Measurements from ENCODE around the gene TAF11L6.

DNA sequence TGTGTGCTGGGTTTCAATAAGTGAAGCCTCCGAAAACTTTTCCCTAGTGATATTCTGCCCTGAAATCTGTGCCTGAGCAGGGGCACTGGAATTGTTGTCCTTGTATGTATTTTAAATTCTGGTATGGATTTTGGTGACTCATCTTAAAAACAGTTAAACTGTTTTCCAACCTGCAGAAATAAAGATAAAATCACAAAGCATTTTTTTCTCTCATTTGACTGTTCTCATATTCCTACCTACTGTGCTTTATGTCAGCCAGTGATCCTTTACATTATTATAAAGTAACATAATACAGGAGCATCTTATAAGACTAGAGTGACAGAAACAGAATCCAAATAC, 41.3 kb upstream of the TAF11L6 start:
- TF ChIP-seq GATA3 (IDR thresholded peaks at IDR 0.05; ENCODE audit: low read depth, low read length) = no peak
- TF ChIP-seq GATA2 (IDR thresholded peaks at IDR 0.05; ENCODE audit: low read depth, low read length) = no peak
